H1 (cell line): ENCODE measurements around the gene BCAS4. TPM values are rescaled to one million over a fixed set of nuclear protein-coding genes. Genes with fewer than 3 reads are reported as not detected.

Experiments used
- CTCF ChIA-PET: fragments of 300-600 bp; sonication (Branson Sonifier 250); formaldehyde crosslinking; loops from one replicate; lab custom pipeline; 2021; ENCODE audit not compliant: partially characterized antibody; lab: Charles Lee
- POLR2A ChIA-PET: fragments of 300-600 bp; sonication (Branson Sonifier 250); formaldehyde crosslinking; loops from one replicate; lab custom pipeline; 2021; ENCODE audit warnings: inconsistent platforms; ENCODE audit not compliant: partially characterized antibody; lab: Charles Lee
- DNase-seq, 2 experiments: peaks; one replicate each; pipeline versions ENCODE4 v3.0.0 to v3.0.0-alpha.2; 2010 to 2022; ENCODE audit warnings: low spot score in 2 of 2, low read depth in 1 of 2, mixed read lengths in 1 of 2
- FAIRE-seq: peaks from 2 replicates; lab custom pipeline; 2011; peaks lifted over from hg19 to GRCh38; lab: Jason Lieb, UNC
- H2AFZ ChIP-seq: 2 replicates; pipeline ENCODE4 v1.8.1; 2012; ENCODE audit warnings: low read length, inconsistent platforms
- H2AK5ac ChIP-seq: 2 replicates; pipeline ENCODE4 v1.6.1; 2013; ENCODE audit warnings: low read depth, low read length
- H2BK120ac ChIP-seq: replicated peaks from 2 replicates; pipeline ENCODE3; 2013; ENCODE audit warnings: low read depth, low read length, inconsistent platforms
- H2BK12ac ChIP-seq: 2 replicates; pipeline ENCODE4 v1.6.1; 2013; ENCODE audit warnings: low read depth, low read length
- H2BK15ac ChIP-seq: 2 replicates; pipeline ENCODE4 v1.6.1; 2013; ENCODE audit warnings: low read length
- H2BK20ac ChIP-seq: 2 replicates; pipeline ENCODE4 v1.6.1; 2013; ENCODE audit warnings: low read length
- H2BK5ac ChIP-seq: 2 replicates; pipeline ENCODE4 v1.6.1; 2013; ENCODE audit warnings: low read depth, low read length
- H3K14ac ChIP-seq: 2 replicates; pipeline ENCODE4 v1.6.1; 2013; ENCODE audit warnings: inconsistent platforms; ENCODE audit not compliant: insufficient read length
- H3K18ac ChIP-seq: 2 replicates; pipeline ENCODE4 v1.6.1; 2013; ENCODE audit warnings: low read length; ENCODE audit errors: extremely low read depth
- H3K23ac ChIP-seq: 2 replicates; pipeline ENCODE4 v1.6.1; 2013; ENCODE audit warnings: inconsistent platforms; ENCODE audit not compliant: insufficient read length
- H3K23me2 ChIP-seq: 2 replicates; pipeline ENCODE4 v1.6.1; 2013; ENCODE audit warnings: low read depth, low read length
- H3K27ac ChIP-seq: 2 replicates; pipeline ENCODE4 v1.6.1; 2011; ENCODE audit warnings: low read depth, low read length, inconsistent platforms
- H3K27me3 ChIP-seq, 4 experiments: replicated peaks in 1 of 4; 1 replicate in 1 of 4; 2 replicates in 3 of 4; pipeline versions ENCODE4 v1.6.1 to v1.8.1; 2011 to 2013; ENCODE audit warnings: low read length in 3 of 4, mild to moderate bottlenecking in 3 of 4, inconsistent platforms in 2 of 4, mixed read lengths in 2 of 4, moderate library complexity in 1 of 4; ENCODE audit not compliant: control insufficient read depth in 3 of 4, insufficient read depth in 3 of 4; ENCODE audit errors: extremely low read depth in 1 of 4
- H3K36me3 ChIP-seq, 4 experiments: 2 replicates each; pipeline versions ENCODE4 v1.6.1 to v1.8.1; 2011 to 2013; ENCODE audit warnings: mild to moderate bottlenecking in 4 of 4, low read length in 3 of 4, moderate library complexity in 2 of 4, control low read depth in 1 of 4, inconsistent platforms in 1 of 4; ENCODE audit not compliant: insufficient read depth in 4 of 4, control insufficient read depth in 2 of 4
- H3K4ac ChIP-seq: replicated peaks from 2 replicates; pipeline ENCODE3; 2013; ENCODE audit warnings: low read length, low read depth, mixed read lengths, inconsistent platforms; ENCODE audit not compliant: insufficient read length
- H3K4me1 ChIP-seq, 4 experiments: replicated peaks in 1 of 4; 1 replicate in 1 of 4; 2 replicates in 3 of 4; pipeline versions ENCODE4 v1.6.1 to v1.8.1; 2011 to 2013; ENCODE audit warnings: low read length in 3 of 4, inconsistent platforms in 2 of 4, mixed read lengths in 1 of 4; ENCODE audit not compliant: insufficient read depth in 4 of 4, control insufficient read depth in 3 of 4
- H3K4me2 ChIP-seq, 2 experiments: 2 replicates each; pipeline versions ENCODE4 v1.6.1 to v1.8.1; 2011 to 2013; ENCODE audit warnings: low read depth in 2 of 2, low read length in 2 of 2, control low read depth in 1 of 2, inconsistent platforms in 1 of 2, mild to moderate bottlenecking in 1 of 2; ENCODE audit not compliant: insufficient read depth in 1 of 2
- H3K4me3 ChIP-seq, 4 experiments: fragments of 200-600, 300-600 bp in 1 of 4; sonication (generic), shearing (Covaris generic), sonication (Bioruptor Twin) in 1 of 4; 2 replicates each; pipeline versions ENCODE4 v1.5.1 to v1.8.1; 2011 to 2016; ENCODE audit warnings: low read length in 4 of 4, low read depth in 3 of 4, control low read depth in 2 of 4, inconsistent platforms in 2 of 4, mild to moderate bottlenecking in 2 of 4, mixed read lengths in 1 of 4, moderate library complexity in 1 of 4; ENCODE audit not compliant: insufficient read depth in 2 of 4; ENCODE audit errors: extremely low read depth in 1 of 4
- H3K56ac ChIP-seq: replicated peaks from 2 replicates; pipeline ENCODE3; 2013; ENCODE audit warnings: low read depth, mild to moderate bottlenecking, mixed read lengths, low read length, inconsistent platforms; ENCODE audit not compliant: insufficient read length
- H3K79me1 ChIP-seq: 2 replicates; pipeline ENCODE4 v1.6.1; 2013; ENCODE audit warnings: low read depth, low read length, control low read depth
- H3K79me2 ChIP-seq, 2 experiments: 2 replicates each; pipeline versions ENCODE4 v1.6.1 to v1.8.1; 2012 to 2013; ENCODE audit warnings: low read length in 2 of 2, mild to moderate bottlenecking in 2 of 2, inconsistent platforms in 1 of 2; ENCODE audit not compliant: insufficient read depth in 2 of 2, control insufficient read depth in 1 of 2
- H3K9ac ChIP-seq, 4 experiments: replicated peaks in 1 of 4; 1 replicate in 1 of 4; 2 replicates in 3 of 4; pipeline versions ENCODE4 v1.6.1 to v1.8.1; 2011 to 2013; ENCODE audit warnings: low read depth in 3 of 4, low read length in 3 of 4, control low read depth in 2 of 4, mild to moderate bottlenecking in 2 of 4, moderate library complexity in 2 of 4, inconsistent platforms in 1 of 4; ENCODE audit errors: extremely low read depth in 1 of 4
- H3K9me3 ChIP-seq, 2 experiments: 2 replicates each; pipeline versions ENCODE4 v1.6.1 to v1.8.1; 2012 to 2013; ENCODE audit warnings: mild to moderate bottlenecking in 2 of 2, moderate library complexity in 2 of 2, control low read depth in 1 of 2, inconsistent platforms in 1 of 2, low read depth in 1 of 2, low read length in 1 of 2, mixed read lengths in 1 of 2; ENCODE audit not compliant: insufficient read depth in 2 of 2
- H4K20me1 ChIP-seq, 2 experiments: replicated peaks in 1 of 2; 2 replicates each; pipeline versions ENCODE3 to v1.8.1; 2011 to 2013; ENCODE audit warnings: inconsistent platforms in 2 of 2, low read length in 2 of 2, mild to moderate bottlenecking in 1 of 2; ENCODE audit not compliant: insufficient read depth in 2 of 2, control insufficient read depth in 1 of 2
- H4K5ac ChIP-seq: 2 replicates; pipeline ENCODE4 v1.6.1; 2013; ENCODE audit warnings: low read length, low read depth, mixed read lengths, inconsistent platforms; ENCODE audit not compliant: insufficient read length
- H4K8ac ChIP-seq: 2 replicates; pipeline ENCODE4 v1.8.0; 2013; ENCODE audit warnings: mild to moderate bottlenecking, moderate library complexity, low read length, inconsistent platforms; ENCODE audit not compliant: insufficient read depth; ENCODE audit errors: extremely low read depth
- H4K91ac ChIP-seq: replicated peaks from 2 replicates; pipeline ENCODE3; 2013; ENCODE audit warnings: low read length, mixed read lengths, inconsistent platforms; ENCODE audit not compliant: insufficient read length
- BCL11A ChIP-seq, 2 experiments: IDR thresholded peaks; one replicate each; pipeline ENCODE4 v1.6.1; 2011; ENCODE audit warnings: low read depth in 2 of 2, low read length in 2 of 2, mild to moderate bottlenecking in 2 of 2
- BRCA1 ChIP-seq: IDR thresholded peaks from 2 replicates; pipeline ENCODE4 v1.6.1; 2012; ENCODE audit warnings: low read depth, low read length, improper control_type of control experiment
- CEBPB ChIP-seq: IDR thresholded peaks from 2 replicates; pipeline ENCODE4 v1.6.1; 2012; ENCODE audit warnings: low read depth, low read length
- CHD2 ChIP-seq: IDR thresholded peaks from 2 replicates; pipeline ENCODE4 v1.6.1; 2012; ENCODE audit warnings: low read length, improper control_type of control experiment
- MAFK ChIP-seq: IDR thresholded peaks from 2 replicates; pipeline ENCODE4 v1.6.1; 2012; ENCODE audit warnings: low read depth, mild to moderate bottlenecking, improper control_type of control experiment, low read length
- NANOG ChIP-seq: IDR thresholded peaks from 2 replicates; pipeline ENCODE4 v1.6.1; 2011; ENCODE audit warnings: low read length, low read depth, mild to moderate bottlenecking, inconsistent platforms; ENCODE audit not compliant: insufficient read depth, poor library complexity, severe bottlenecking
- SAP30 ChIP-seq: fragments of 300-600 bp; sonication (generic); IDR thresholded peaks from 2 replicates; pipeline ENCODE4 v1.7.1; 2012; ENCODE audit warnings: low read length, moderate library complexity, mild to moderate bottlenecking, inconsistent platforms; ENCODE audit not compliant: insufficient read depth, insufficient replicate concordance
- SIX5 ChIP-seq: IDR thresholded peaks from 2 replicates; pipeline ENCODE4 v1.6.1; 2011; ENCODE audit warnings: mild to moderate bottlenecking, low read depth, low read length
- SP4 ChIP-seq: IDR thresholded peaks from 2 replicates; pipeline ENCODE4 v1.6.1; 2012; ENCODE audit warnings: low read length, inconsistent platforms
- TBP ChIP-seq: IDR thresholded peaks from 2 replicates; pipeline ENCODE4 v1.6.1; 2011; ENCODE audit warnings: low read depth, low read length, improper control_type of control experiment
- WGBS, 2 experiments: shearing (Covaris generic) in 1 of 2; methylation state at CpG; one replicate each; pipeline versions ENCODE4 v1.1.6 to v1.1.7; 2013 to 2015; ENCODE audit warnings: low lambda C conversion rate in 2 of 2, mixed read lengths in 2 of 2, inconsistent platforms in 1 of 2, low coverage in 1 of 2, missing lambda C conversion rate in 1 of 2; ENCODE audit not compliant: insufficient replicate concordance in 2 of 2, insufficient coverage in 1 of 2, insufficient read length in 1 of 2; ENCODE audit errors: extremely low coverage in 1 of 2, missing lambda C conversion rate in 1 of 2; 5-methylcytosine and 5-hydroxymethylcytosine counted together
- polyA plus RNA-seq, 7 experiments: library from polyadenylated mRNA; depleted of rRNA in 3 of 7; stranded (reverse) in 5 of 7; unstranded in 2 of 7; fragments of >200 nt in 5 of 7; fragments of 200-250 nt in 2 of 7; gene quantifications; 1 replicate in 5 of 7; 2 replicates in 1 of 7; 4 replicates in 1 of 7; pipeline versions ENCODE4 v1.2.1 to v1.2.3, GENCODE V29; 2011 to 2013; ENCODE audit warnings: missing spikeins in 2 of 7, mixed read lengths in 2 of 7
- total RNA-seq: library from RNA; stranded (reverse); fragmentation: NEBNext Ultra II Directional; extraction: Animal tissue kit (Norgen Biotek cat#: 25700); gene quantifications from 2 replicates; pipeline ENCODE4 v1.2.1, GENCODE V29; 2021

The BCAS4 gene
- total and polyA plus RNA-seq, 2 of the 8 experiments (the other 6 are each of a cell fraction or from before 2014, with no cell fraction given), result 21.2 to 23.6 TPM

- Histone ChIP-seq H3K36me3 (peaks cover 0 to 17% (median 2%) of the 10 kb centered on the region in 4 experiments; a peak in 4 of 8 replicates), H2BK20ac (no peak overlapping the region), H4K20me1 (peaks cover 38 to 57% of the 10 kb centered on the region in 2 experiments), H3K18ac (no peak overlapping the region), H3K27ac (no peak overlapping the region), H3K4me3 (no peak overlapping the region), H2BK15ac (no peak overlapping the region), H2BK120ac (no peak overlapping the region), H3K27me3 (no peaks in the 10 kb centered on the region), H3K14ac (no peak overlapping the region), H4K5ac (no peak overlapping the region), H3K79me1 (0 out of 2 replicates have a peak, but pooled peaks cover 2% of the 10 kb centered on the region), H2AFZ (no peak overlapping the region), H2BK5ac (no peak overlapping the region), H3K4me1 (peaks cover 0 to 6% (median 3%) of the 10 kb centered on the region in 4 experiments; a peak in 2 of 7 replicates), H3K56ac (no peak overlapping the region), H3K4me2 (no peak overlapping the region), H3K23ac (no peak overlapping the region), H4K91ac (no peak overlapping the region), H3K23me2 (no peaks in the 10 kb centered on the region), H3K4ac (no peak overlapping the region), H4K8ac (no peak overlapping the region), H3K79me2 (peaks cover 68 to 100% of the 10 kb centered on the region in 2 experiments), H2AK5ac (no peak overlapping the region), H2BK12ac (no peak overlapping the region), H3K9me3 (no peaks in the 10 kb centered on the region), H3K9ac (no peak overlapping the region)
- DNase-seq (no peak), FAIRE-seq (no peak)
- 93% methylated on average over 3 of the region's 3 CpGs; no CpG with 5 or more reads in 1 of the 2 experiments for WGBS, 2 experiments
- POLR2A ChIA-PET, result interaction anchor here (1.0 to 13.0 kb wide), 4 partner anchors 11 to 47 kb away, joined by 4 to 206 read pairs (median 10); partner anchors contain the start of genes ADNP, DPM1 and MOCS3
- CTCF ChIA-PET, result interaction anchor here (1.2 to 3.9 kb wide), 7 partner anchors 9 to 276 kb away, joined by 3 to 14 read pairs (median 5); no protein-coding TSS in a partner anchor
- no peak for TF ChIP-seq BRCA1
- no peak for TF ChIP-seq SIX5
- no peak for TF ChIP-seq MAFK
- TF ChIP-seq BCL11A (IDR thresholded peaks at IDR 0.05; ENCODE audit: low read depth in 2 of 2, low read length in 2 of 2), result no peak
- no peak for TF ChIP-seq CHD2
- no peak for TF ChIP-seq SP4
- TF ChIP-seq CEBPB, result no peak
- TF ChIP-seq SAP30, result no peak
- TF ChIP-seq TBP, result no peak
- no peak for TF ChIP-seq NANOG
Measured at GRCh38 chr20:50911030-50911429, 116.2 kb downstream of the BCAS4 start.
